GM23248 (cell line): ENCODE measurements around the gene TUBG2.

Experiments
- EZH2 ChIP-seq: fragments of 200-600 bp; sonication (generic); IDR thresholded peaks from 2 replicates; pipeline ENCODE4 v1.6.1; 2018; ENCODE audit warnings: antibody characterized with exemption, mild to moderate bottlenecking; ENCODE audit not compliant: insufficient read depth, poor library complexity, severe bottlenecking
- EZH2phosphoT487 ChIP-seq: fragments of 200-600 bp; sonication (generic); IDR thresholded peaks from 2 replicates; pipeline ENCODE4 v1.6.1; 2018; ENCODE audit warnings: antibody characterized with exemption, moderate library complexity, mild to moderate bottlenecking, low read depth; ENCODE audit not compliant: insufficient read depth

GRCh38 chr17:42677012-42677857, 18.2 kb downstream of the TUBG2 start:
- TF ChIP-seq EZH2 (no peak), EZH2phosphoT487 (no peak)
